Activated naive CD4-positive, alpha-beta T cell treated with anti-CD3 and anti-CD28 coated beads, Interleukin-2, amount 50 U/mL, for 24 hours (primary cell): ENCODE measurements around the gene SGK2.
"Not testable (repeated sequence)": the region's sequence is repeated elsewhere in the genome, so short reads cannot be mapped to it uniquely, and the experiment has no call there.

Source experiments
- H3K27ac Mint-ChIP-seq: one replicate; pipeline ENCODE4 v1.8.0; 2021; ENCODE audit warnings: mild to moderate bottlenecking, mixed read lengths
- H3K27me3 Mint-ChIP-seq: one replicate; pipeline ENCODE4 v1.8.0; 2021; ENCODE audit warnings: mixed read lengths
- H3K36me3 Mint-ChIP-seq: one replicate; pipeline ENCODE4 v1.8.0; 2021; ENCODE audit warnings: mixed read lengths
- H3K4me1 Mint-ChIP-seq: one replicate; pipeline ENCODE4 v1.8.0; 2021; ENCODE audit warnings: mixed read lengths
- H3K4me3 Mint-ChIP-seq: one replicate; pipeline ENCODE4 v1.8.0; 2021; ENCODE audit warnings: mild to moderate bottlenecking, mixed read lengths
- H3K9me3 Mint-ChIP-seq: one replicate; pipeline ENCODE4 v1.8.0; 2021; ENCODE audit warnings: mixed read lengths

SGK2 gene

DNA sequence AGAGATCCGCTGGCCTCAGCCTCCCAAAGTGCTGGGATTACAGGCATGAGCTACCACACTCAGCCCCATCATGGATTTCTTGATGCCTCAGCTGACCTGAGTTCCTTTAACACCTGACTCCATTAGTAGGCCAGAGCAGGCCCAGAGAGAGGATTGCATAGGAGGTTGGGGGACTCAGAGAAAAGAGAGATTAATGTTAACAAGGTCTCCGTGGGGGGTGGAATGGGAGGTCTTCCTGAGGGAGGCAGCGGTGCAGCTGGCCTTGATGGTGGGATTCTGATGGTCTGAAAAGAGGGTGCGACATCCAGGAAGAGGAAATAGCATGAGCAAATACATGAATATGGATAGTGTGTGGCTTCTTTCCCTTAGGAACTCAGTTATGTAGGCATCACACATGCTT lies 9.9 kb downstream of the SGK2 start:
- no peaks in the 10 kb centered on the region for H3K4me1 Mint-ChIP-seq
- H3K36me3 Mint-ChIP-seq, result no peaks in the 10 kb centered on the region
- H3K4me3 Mint-ChIP-seq, result no peak overlapping the region
- no peaks in the 10 kb centered on the region for H3K27me3 Mint-ChIP-seq
- no peaks in the 10 kb centered on the region for H3K9me3 Mint-ChIP-seq
- H3K27ac Mint-ChIP-seq, result no peak overlapping the region

- Mint-ChIP-seq H3K4me1 (no peaks in the 10 kb centered on the region), H3K36me3 (no peaks in the 10 kb centered on the region), H3K27ac (no peak overlapping the region), H3K9me3 (no peaks in the 10 kb centered on the region), H3K4me3 (no peak overlapping the region), H3K27me3 (no peaks in the 10 kb centered on the region)
These were observed 10.5 kb downstream of the SGK2 start for GRCh38 chr20:43569282-43569681.

- no peaks in the 10 kb centered on the region for H3K36me3 Mint-ChIP-seq
- H3K4me1 Mint-ChIP-seq, result no peaks in the 10 kb centered on the region
- no peak overlapping the region for H3K27ac Mint-ChIP-seq
- no peaks in the 10 kb centered on the region for H3K27me3 Mint-ChIP-seq
- H3K9me3 Mint-ChIP-seq, result no peaks in the 10 kb centered on the region
- H3K4me3 Mint-ChIP-seq, result no peak overlapping the region
These were observed 11.7 kb downstream of the SGK2 start for GRCh38 chr20:43570496-43570895.

- Mint-ChIP-seq H3K9me3 (no peaks in the 10 kb centered on the region), H3K36me3 (no peaks in the 10 kb centered on the region), H3K27me3 (no peaks in the 10 kb centered on the region), H3K27ac (no peak overlapping the region), H3K4me1 (no peaks in the 10 kb centered on the region), H3K4me3 (no peak overlapping the region)
These were observed 12.5 kb downstream of the SGK2 start for GRCh38 chr20:43571310-43571709.

GRCh38 chr20:43571771-43572170 lies 12.9 kb downstream of the SGK2 start:
- Mint-ChIP-seq H3K4me1 (no peaks in the 10 kb centered on the region), H3K27me3 (no peaks in the 10 kb centered on the region), H3K27ac (no peak overlapping the region), H3K9me3 (no peaks in the 10 kb centered on the region), H3K36me3 (no peaks in the 10 kb centered on the region), H3K4me3 (no peak overlapping the region)

DNA sequence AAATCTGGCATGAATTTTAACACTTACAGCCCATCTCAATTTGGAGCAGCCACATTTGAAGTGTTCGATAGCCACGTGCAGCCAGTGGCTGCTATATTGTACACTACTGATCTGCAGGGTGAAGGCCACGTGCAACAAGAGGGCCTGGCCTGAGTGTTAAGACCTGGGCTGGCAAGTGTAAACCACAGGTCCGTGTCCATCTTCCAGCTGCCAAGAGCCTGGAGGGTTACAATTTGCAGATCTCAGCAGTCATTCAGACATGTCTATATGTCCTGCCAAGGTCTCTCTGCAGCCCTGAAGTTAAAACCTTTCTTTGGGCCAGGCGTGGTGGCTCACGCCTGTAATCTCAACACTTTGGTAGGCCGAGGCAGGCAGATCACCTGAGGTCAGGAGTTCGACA lies 14.1 kb downstream of the SGK2 start:
- Mint-ChIP-seq H3K27ac (no peak overlapping the region), H3K36me3 (no peaks in the 10 kb centered on the region), H3K4me1 (no peaks in the 10 kb centered on the region), H3K4me3 (no peak overlapping the region), H3K27me3 (no peaks in the 10 kb centered on the region), H3K9me3 (no peaks in the 10 kb centered on the region)

DNA sequence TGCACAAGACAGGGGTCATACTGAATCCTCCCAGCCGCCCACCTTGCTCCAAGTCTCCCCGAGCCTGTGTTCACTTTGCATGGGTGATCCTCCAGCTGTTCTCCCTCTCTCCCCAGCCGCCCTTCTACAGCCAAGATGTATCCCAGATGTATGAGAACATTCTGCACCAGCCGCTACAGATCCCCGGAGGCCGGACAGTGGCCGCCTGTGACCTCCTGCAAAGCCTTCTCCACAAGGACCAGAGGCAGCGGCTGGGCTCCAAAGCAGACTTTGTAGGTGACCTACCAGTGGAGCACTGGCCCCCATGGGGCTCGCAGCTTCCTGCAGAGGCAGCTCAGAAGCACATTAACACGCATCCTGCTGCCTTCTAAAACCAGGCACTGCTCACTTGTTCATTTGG lies 17.3 kb downstream of the SGK2 start:
- H3K4me1 Mint-ChIP-seq, result no peaks in the 10 kb centered on the region
- H3K9me3 Mint-ChIP-seq, result no peaks in the 10 kb centered on the region
- no peak overlapping the region for H3K27ac Mint-ChIP-seq
- no peaks in the 10 kb centered on the region for H3K27me3 Mint-ChIP-seq
- no peaks in the 10 kb centered on the region for H3K36me3 Mint-ChIP-seq
- no peak overlapping the region for H3K4me3 Mint-ChIP-seq

GRCh38 chr20:43579861-43580793 lies 21.3 kb downstream of the SGK2 start:
- Mint-ChIP-seq H3K27ac (no peak overlapping the region), H3K27me3 (no peaks in the 10 kb centered on the region), H3K4me1 (no peaks in the 10 kb centered on the region), H3K4me3 (no peak overlapping the region), H3K9me3 (no peaks in the 10 kb centered on the region), H3K36me3 (no peaks in the 10 kb centered on the region)

DNA sequence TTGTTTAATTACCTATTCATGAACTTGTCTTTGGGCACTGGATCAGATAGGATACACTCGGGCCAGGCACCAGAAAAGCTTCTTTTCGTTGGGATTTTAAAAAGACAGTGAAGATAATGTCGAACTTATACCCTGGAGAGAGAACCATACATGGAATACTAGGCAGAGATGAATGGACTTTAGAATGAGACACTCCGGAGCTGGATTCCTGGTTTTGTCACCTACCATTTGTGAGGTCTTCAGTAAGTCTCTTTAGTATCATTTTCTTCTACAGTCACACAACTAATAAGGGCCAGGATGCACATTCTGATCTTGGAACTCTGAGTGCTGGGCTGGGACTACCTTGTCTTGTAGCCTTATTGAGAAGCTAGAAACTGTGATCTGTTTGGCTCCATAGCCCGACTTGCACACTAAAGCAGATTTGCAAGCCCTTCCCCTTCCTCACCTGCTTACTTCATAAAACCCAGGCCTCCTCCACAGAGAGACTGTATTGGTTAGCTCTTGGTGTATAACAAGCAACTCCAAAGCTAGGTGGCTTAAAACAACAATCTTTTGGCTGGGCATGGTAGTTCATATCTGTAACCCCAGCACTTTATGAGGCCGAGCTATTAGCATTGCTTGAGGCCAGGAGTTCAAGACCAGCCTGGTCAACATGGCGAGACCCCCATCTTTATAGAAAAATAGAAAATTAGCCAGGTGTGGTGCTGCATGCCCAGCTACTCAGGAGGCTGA lies 24.5 kb downstream of the SGK2 start:
- H3K27me3 Mint-ChIP-seq, result peaks cover 2% of the 10 kb centered on the region
- no peaks in the 10 kb centered on the region for H3K9me3 Mint-ChIP-seq
- H3K4me1 Mint-ChIP-seq, result no peaks in the 10 kb centered on the region
- no peaks in the 10 kb centered on the region for H3K36me3 Mint-ChIP-seq
- no peak overlapping the region for H3K27ac Mint-ChIP-seq
- no peak overlapping the region for H3K4me3 Mint-ChIP-seq

DNA sequence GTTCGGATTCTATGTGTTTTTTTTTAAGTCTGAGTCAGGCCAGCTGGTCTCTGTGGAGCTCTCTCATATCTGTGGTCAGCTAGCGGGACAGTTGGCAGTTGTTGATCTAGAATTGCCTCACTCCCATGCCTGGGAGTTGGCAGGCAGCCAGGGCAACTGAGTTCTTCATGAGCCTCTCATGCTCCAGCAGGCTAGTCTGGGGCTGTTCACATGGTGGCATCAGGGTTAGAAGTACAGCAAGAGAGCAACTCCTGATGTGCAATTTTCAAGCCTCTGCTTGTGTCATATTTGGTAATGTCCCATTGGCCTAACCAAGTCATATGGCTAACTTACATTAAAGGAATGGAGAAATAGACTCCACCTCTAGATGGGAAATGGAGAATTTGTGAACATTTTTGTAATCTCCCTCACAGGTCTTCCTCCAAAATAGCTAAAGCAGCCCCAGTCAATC lies 25.2 kb downstream of the SGK2 start:
- H3K9me3 Mint-ChIP-seq, result no peaks in the 10 kb centered on the region
- H3K27ac Mint-ChIP-seq, result no peak overlapping the region
- H3K36me3 Mint-ChIP-seq, result no peaks in the 10 kb centered on the region
- H3K4me1 Mint-ChIP-seq, result no peaks in the 10 kb centered on the region
- no peak overlapping the region for H3K4me3 Mint-ChIP-seq
- peaks cover 2% of the 10 kb centered on the region for H3K27me3 Mint-ChIP-seq

GRCh38 chr20:43584448-43585136 lies 25.8 kb downstream of the SGK2 start:
- Mint-ChIP-seq H3K27me3 (peaks cover 2% of the 10 kb centered on the region), H3K9me3 (no peaks in the 10 kb centered on the region), H3K4me3 (no peak overlapping the region), H3K4me1 (peaks cover under 1% of the 10 kb centered on the region), H3K27ac (no peak overlapping the region), H3K36me3 (no peaks in the 10 kb centered on the region)

DNA sequence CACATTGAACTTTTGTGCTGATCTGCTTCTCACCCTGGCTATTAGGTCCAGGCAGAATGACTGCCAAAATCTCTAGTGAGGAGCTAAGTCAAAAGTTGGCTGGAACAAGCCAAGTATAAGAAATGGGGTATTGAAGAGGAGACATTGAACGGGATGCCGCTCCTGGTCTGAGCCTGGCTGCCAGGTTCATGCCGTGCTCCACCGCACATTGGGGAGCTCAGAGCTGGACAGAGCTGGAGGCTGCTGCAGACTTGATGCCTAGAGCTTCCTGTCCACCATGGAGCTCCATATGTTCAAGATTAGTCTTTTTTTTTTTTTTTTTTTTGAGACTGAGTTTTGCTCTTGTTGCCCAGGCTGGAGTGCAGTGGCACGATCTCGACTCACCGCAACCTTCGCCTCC lies 27.8 kb downstream of the SGK2 start:
- H3K36me3 Mint-ChIP-seq, result no peaks in the 10 kb centered on the region
- H3K9me3 Mint-ChIP-seq, result no peaks in the 10 kb centered on the region
- H3K27ac Mint-ChIP-seq, result no peak overlapping the region
- H3K4me1 Mint-ChIP-seq, result peaks cover 15% of the 10 kb centered on the region
- H3K4me3 Mint-ChIP-seq, result no peak overlapping the region
- H3K27me3 Mint-ChIP-seq, result peaks cover 2% of the 10 kb centered on the region

- not testable (repeated sequence) for H3K36me3 Mint-ChIP-seq, H3K27ac Mint-ChIP-seq, H3K9me3 Mint-ChIP-seq, H3K4me3 Mint-ChIP-seq, H3K27me3 Mint-ChIP-seq
- peaks cover 22% of the 10 kb centered on the region for H3K4me1 Mint-ChIP-seq
These were observed 29.7 kb downstream of the SGK2 start for GRCh38 chr20:43588526-43588925.

- H3K9me3 Mint-ChIP-seq, result no peaks in the 10 kb centered on the region
- H3K27ac Mint-ChIP-seq, result peak overlapping the region; percentile 91
- peaks cover 5% of the 10 kb centered on the region for H3K36me3 Mint-ChIP-seq
- H3K4me1 Mint-ChIP-seq, result peaks cover 22% of the 10 kb centered on the region
- H3K4me3 Mint-ChIP-seq, result peak overlapping the region; percentile 89
- H3K27me3 Mint-ChIP-seq, result peaks cover 2% of the 10 kb centered on the region
These were observed 31.2 kb downstream of the SGK2 start for GRCh38 chr20:43590036-43590391.

DNA sequence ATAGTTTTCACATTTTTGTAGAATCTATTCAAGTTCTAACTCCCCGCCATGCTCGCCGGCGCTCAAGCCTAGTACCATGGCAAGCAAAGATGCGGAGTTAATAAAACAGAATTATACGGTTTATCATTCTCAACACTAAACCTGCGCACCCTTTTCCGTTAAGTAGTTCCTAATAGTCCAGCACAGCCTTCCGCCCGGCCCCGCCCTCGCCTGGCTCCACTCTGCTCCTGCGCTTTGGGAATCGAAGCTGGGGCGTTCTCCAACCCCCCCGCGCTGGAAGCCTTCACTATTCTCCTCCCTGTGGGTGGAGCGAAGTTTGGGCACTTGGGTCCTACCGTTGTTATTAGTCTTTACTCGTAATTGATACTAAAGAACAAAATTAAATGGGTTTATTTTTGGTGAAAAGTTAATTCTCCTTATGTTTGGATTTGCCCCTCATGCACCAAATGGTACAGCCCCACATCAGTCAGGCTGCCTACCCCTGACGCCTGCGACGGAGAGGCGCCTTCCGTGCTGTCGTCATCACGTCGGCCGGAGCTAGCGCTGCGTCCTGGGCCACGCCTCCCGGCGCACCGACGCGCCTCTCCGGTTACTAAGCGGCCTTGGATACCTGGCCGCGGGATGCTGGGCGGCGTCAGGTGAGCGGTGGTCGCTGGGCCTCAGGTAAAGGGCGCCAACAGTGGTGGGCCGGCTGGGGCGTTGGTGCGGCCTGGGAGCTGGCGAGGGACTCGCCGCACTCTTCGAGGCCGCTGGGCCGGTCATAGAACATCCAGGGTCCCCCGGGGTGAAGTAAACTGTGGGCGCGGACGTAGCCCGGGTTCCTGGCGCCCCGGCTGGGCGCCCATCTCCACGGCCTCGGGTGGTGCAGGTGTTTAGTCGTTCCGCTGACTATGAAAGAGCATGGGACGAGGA lies 31.8 kb downstream of the SGK2 start, which contains the start of gene IFT52:
Gene IFT52, plus strand, starts transcription at position 546 of the 912 bp plus-strand sequence. CDS start 3,762 bp downstream, outside the sequence.
- no peaks in the 10 kb centered on the region for H3K9me3 Mint-ChIP-seq
- peak within 1 kb of the TSS; percentile 89 for H3K4me3 Mint-ChIP-seq
- peak within 1 kb of the TSS; percentile 91 for H3K27ac Mint-ChIP-seq
- H3K36me3 Mint-ChIP-seq, result peaks cover 5% of the 10 kb centered on the region
- peaks cover 22% of the 10 kb centered on the region for H3K4me1 Mint-ChIP-seq
- H3K27me3 Mint-ChIP-seq, result peaks cover 2% of the 10 kb centered on the region
